SIG-M5 (cell line): ENCODE data around the gene SDC3.
"Not testable (repeated sequence)": the region's sequence is repeated elsewhere in the genome, so short reads cannot be mapped to it uniquely, and the experiment has no call there.

ENCODE experiments used
- DNase-seq: peaks from one replicate; lab custom pipeline; 2025; lab: John Stamatoyannopoulos, UW

SDC3 gene, protein sequence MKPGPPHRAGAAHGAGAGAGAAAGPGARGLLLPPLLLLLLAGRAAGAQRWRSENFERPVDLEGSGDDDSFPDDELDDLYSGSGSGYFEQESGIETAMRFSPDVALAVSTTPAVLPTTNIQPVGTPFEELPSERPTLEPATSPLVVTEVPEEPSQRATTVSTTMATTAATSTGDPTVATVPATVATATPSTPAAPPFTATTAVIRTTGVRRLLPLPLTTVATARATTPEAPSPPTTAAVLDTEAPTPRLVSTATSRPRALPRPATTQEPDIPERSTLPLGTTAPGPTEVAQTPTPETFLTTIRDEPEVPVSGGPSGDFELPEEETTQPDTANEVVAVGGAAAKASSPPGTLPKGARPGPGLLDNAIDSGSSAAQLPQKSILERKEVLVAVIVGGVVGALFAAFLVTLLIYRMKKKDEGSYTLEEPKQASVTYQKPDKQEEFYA

DNA sequence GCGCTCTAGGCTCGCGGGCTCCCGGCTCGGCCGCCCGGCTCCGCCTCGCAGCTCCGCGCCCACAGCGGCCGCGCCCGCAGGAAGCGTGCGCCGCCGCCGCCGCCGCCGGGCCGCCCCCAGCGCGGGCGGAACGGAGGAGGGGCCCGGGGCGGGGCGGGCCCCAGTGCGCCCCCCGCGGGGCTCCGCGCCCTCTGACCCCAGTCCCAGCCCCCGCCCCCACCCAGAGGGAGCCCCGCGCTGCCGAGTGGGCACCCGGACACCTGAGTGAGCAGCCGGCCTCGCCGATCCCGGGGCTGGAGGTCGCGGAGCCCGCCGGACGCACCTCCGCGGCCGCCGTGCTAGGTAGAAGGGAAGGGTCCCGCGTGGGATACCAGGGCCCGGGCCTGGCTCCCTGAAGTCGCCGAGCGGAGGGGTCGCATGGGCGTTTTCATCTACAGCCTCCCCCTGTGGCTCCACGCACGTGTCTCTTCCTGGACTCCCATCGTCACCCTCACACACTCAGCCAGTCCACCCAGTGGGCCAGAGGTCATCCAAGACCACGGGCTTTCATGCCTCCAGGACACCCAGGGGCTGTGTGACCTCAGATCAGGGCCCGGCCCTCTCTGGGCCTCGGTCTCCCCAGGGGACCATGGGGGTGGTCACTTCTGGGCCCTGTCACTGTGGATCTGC, at the start of gene SDC3:
Gene SDC3, minus strand, starts transcription at position 63 of the 669 bp plus-strand sequence. CDS start 172 bp downstream, outside the sequence.
- DNase-seq: no peak

DNA sequence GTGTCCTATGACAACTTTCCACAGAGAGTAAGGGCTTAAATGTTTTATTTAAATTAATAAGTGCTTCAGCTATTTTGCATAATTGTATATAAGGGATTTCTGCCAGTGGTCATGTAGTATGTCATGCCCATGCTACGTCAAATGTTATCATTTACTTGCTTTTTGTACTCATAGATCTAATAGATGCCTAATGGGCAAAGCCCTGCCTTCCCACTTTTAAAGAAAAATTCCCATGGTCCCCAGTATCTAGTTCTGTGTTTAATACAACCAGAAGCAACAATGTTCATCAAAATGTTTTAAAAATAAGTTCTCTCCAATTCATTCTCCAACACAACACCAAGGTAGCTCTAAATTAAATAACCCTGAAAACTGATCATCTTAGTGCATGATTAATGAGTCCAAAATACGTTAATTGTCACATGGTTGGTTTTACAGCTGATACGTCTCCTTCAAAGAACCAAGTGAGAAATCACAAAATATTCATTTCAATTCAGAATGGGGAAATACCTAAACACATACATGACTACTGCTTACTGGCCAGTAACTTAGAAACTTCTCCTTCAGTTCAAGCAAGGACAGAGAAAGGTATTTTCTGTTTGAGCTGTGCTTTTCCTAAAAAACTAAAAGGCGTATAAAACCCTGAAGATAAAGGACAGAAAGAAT, 49.1 kb upstream of the SDC3 start:
- DNase-seq: no peak

GRCh38 chr1:30955448-30956015, 47.0 kb upstream of the SDC3 start:
- no peak for DNase-seq

GRCh38 chr1:30953685-30954084, 45.1 kb upstream of the SDC3 start:
- DNase-seq: no peak

DNA sequence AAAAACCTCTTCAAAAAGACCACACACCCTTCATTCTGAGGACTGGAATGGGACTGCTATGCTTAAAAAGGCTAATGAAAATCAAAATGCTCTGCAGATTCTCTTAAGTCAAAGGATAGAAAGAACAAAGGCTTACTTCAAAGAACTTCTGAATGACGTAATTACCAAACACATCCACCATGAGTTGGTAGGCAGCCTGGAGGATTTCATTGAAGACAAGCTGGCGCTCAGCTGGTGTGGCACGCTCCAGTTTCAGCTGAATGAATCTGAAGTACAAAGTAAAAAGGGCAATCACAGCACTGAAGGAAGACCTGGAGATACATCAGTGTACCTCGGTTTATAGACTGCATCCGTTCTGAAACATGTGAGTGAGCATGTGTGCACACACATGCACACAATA, 43.5 kb upstream of the SDC3 start:
- DNase-seq: no peak

GRCh38 chr1:30950700-30951099, 42.1 kb upstream of the SDC3 start:
- no peak for DNase-seq

GRCh38 chr1:30950053-30950452, 41.5 kb upstream of the SDC3 start:
- DNase-seq: no peak

DNA sequence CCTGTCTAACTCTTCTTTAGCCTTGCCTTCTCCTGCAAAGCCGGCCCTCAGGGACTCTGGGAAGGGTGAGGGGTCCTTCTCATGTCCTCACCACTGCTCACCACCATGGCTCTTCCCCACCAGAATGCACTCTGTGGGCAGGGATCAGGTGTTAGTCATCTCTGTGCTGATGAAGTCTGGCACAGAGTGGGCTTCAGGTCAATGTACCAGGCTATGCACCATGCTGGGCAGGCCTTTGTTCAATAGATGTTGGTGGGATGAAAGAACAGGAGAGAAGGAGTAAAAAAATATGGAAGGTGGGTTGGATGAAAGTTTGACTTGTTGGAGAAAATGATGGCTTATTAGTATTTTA, 40.9 kb upstream of the SDC3 start:
- not testable (repeated sequence) for DNase-seq

- not testable (repeated sequence) for DNase-seq
Observed at GRCh38 chr1:30948813-30949486, 40.4 kb upstream of the SDC3 start.

GRCh38 chr1:30948278-30948677, 39.7 kb upstream of the SDC3 start:
- DNase-seq: no peak

GRCh38 chr1:30947212-30947611, 38.7 kb upstream of the SDC3 start:
- DNase-seq: no peak

DNA sequence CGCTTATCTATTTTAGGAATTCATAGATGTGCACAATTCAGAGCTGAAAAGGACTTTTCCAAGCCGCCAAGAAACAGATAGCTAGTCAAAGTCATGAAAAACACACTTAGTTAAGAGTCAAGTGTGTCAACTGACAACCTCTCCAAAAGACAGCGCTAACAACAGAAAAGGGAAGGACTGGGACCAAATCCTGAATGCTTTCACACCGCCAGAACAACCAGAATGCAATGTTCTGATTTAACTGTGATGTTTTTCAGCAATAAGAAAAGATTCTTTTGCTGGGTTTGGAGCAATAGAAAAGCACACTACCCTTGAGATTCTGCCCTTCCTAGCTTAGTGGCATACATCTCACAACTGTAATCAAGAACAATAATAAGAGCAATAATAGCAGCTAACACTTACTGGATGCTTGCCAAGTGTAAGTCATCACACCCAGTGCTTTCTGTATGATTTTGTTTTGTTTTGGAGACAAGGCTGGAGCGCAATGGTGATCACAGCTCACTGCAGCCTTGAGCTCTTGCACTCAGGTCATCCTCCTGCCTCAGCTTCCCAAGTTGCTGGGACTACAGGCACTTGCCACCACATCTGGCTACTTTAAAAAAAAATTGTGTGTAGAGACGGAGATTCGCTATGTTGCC, 33.9 kb upstream of the SDC3 start:
- no peak for DNase-seq

DNA sequence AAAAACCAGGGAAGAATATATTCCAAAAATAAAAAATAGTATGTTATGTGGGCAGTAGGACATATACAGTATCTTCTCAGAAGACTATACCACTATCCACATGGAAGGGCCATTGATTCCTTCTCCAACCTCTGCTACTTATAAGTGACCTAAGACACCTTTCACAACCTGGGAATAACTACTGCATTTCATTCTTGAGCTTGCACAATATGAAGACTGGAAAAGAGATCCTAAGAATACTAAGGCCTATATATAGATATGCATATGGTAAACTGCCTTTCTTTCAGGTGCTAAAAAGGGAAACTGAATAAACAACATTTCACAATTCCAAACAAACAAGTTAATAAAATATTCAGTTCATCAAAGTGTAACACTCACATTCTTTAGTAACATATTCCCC, 32.0 kb upstream of the SDC3 start:
- no peak for DNase-seq

GRCh38 chr1:30936541-30937171, 28.1 kb upstream of the SDC3 start:
- DNase-seq: no peak

GRCh38 chr1:30935758-30936157, 27.2 kb upstream of the SDC3 start:
- DNase-seq: not testable (repeated sequence)

- DNase-seq: no peak
Observed at GRCh38 chr1:30934613-30935012, 26.1 kb upstream of the SDC3 start.

DNA sequence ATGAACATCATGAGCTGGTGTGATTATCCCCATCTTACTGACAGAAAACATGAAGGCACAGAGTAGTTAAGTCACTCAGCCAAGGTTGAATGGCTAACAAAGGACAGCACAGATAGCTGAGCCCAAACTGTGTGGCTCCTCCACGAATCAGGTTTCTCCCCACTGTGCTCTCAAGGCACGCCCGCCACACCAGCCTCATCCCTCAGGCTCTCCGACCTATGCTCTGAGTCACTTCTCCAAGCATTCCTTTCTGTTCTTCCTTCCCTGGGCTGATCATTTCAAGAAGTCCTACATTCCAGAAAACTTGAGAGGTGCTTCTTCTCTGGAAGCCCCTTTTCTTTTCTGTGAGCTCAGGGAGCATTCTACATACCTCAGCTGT, 25.3 kb upstream of the SDC3 start:
- DNase-seq: no peak

DNA sequence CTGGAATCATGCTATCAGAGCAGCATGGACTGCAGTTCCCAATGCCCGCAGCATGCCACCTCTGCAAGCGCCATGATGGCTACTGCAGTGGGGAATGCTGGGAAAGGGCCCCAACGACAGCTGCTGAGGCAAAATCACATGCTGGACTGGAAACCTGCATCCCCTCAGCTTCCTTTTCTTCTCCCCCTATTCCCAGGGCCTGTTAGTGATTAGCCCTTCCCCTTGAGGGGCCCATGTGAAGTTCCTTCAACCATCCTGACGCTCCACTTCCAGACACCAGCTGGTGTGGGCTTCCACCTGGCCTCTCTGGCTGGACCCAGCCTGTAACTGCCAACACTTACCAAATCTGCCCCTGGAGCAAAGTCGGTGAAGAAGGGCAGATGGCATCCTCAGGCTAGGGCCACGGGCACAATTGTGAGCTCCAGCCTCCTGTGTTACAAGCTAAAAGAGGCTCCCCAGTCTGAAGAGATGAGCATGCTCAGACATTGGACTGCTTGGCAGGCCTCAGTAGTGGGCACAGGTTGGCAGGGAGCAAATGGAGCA, 22.1 kb upstream of the SDC3 start:
- DNase-seq: no peak

GRCh38 chr1:30929944-30930525, 21.5 kb upstream of the SDC3 start:
- no peak for DNase-seq

GRCh38 chr1:30929135-30929889, 20.8 kb upstream of the SDC3 start:
- DNase-seq: no peak
